HepG2 (cell line): ENCODE results near the gene KIF24. TPM values are rescaled to one million over a fixed set of nuclear protein-coding genes. Genes with fewer than 3 reads are reported as not detected.

Experiments
- ASH2L ChIP-seq: fragments of 300-600, 200-600 bp; sonication (generic); IDR thresholded peaks from 2 replicates; pipeline ENCODE4 v1.7.0; 2017; ENCODE audit warnings: low read depth, mild to moderate bottlenecking, moderate library complexity, mixed read lengths, low read length; ENCODE audit not compliant: insufficient read length
- HMGXB4 ChIP-seq, 2 experiments: sonication (generic) in 1 of 2; formaldehyde crosslinking in 1 of 2; IDR thresholded peaks; 2 replicates each; pipeline versions ENCODE4 v1.4.0 to v1.6.1; 2018 to 2020; ENCODE audit warnings: missing genetic modification reagents in 2 of 2, borderline replicate concordance in 1 of 2, low read depth in 1 of 2, mild to moderate bottlenecking in 1 of 2, missing biosample characterization in 1 of 2
- KDM1A ChIP-seq: IDR thresholded peaks from 2 replicates; pipeline ENCODE4 v1.6.1; 2016; ENCODE audit warnings: missing compliant biosample characterization
- KLF13 ChIP-seq: sonication (generic); formaldehyde crosslinking; IDR thresholded peaks from 2 replicates; pipeline ENCODE4 v1.4.0; 2020; ENCODE audit warnings: mild to moderate bottlenecking, missing genetic modification reagents
- MIER2 ChIP-seq: IDR thresholded peaks from 2 replicates; pipeline ENCODE4 v1.6.1; 2016; ENCODE audit warnings: missing biosample characterization, missing genetic modification reagents
- MYNN ChIP-seq: sonication (generic); formaldehyde crosslinking; IDR thresholded peaks from 2 replicates; pipeline ENCODE4 v1.4.0; 2020; ENCODE audit warnings: mild to moderate bottlenecking, low read depth, missing genetic modification reagents
- SETDB1 ChIP-seq: sonication (generic); formaldehyde crosslinking; IDR thresholded peaks from 2 replicates; pipeline ENCODE4 v1.5.1; 2020; ENCODE audit warnings: missing genetic modification reagents, mild to moderate bottlenecking, borderline replicate concordance
- THRA ChIP-seq: sonication (generic); formaldehyde crosslinking; IDR thresholded peaks from 2 replicates; pipeline ENCODE4 v1.4.0; 2020; ENCODE audit warnings: missing genetic modification reagents, borderline replicate concordance
- ZBTB10 ChIP-seq: sonication (generic); formaldehyde crosslinking; IDR thresholded peaks from 2 replicates; pipeline ENCODE4 v1.4.0; 2020; ENCODE audit warnings: missing genetic modification reagents, borderline replicate concordance
- ZBTB14 ChIP-seq: sonication (generic); formaldehyde crosslinking; IDR thresholded peaks from 2 replicates; pipeline ENCODE4 v1.4.0; 2020; ENCODE audit warnings: missing genetic modification reagents
- ZNF256 ChIP-seq: sonication (generic); formaldehyde crosslinking; conservative IDR thresholded peaks from 2 replicates; pipeline ENCODE4 v1.4.0; 2020; ENCODE audit warnings: missing genetic modification reagents
- ZNF275 ChIP-seq: sonication (generic); formaldehyde crosslinking; IDR thresholded peaks from 2 replicates; pipeline ENCODE4 v1.8.0; 2022; ENCODE audit warnings: missing genetic modification reagents, mild to moderate bottlenecking, inconsistent platforms, borderline replicate concordance
- ZNF484 ChIP-seq: sonication (generic); formaldehyde crosslinking; IDR thresholded peaks from 2 replicates; pipeline ENCODE4 v1.5.1; 2020; ENCODE audit warnings: mild to moderate bottlenecking, low read depth, missing genetic modification reagents, borderline replicate concordance
- ZNF569 ChIP-seq: sonication (generic); formaldehyde crosslinking; IDR thresholded peaks from 2 replicates; pipeline ENCODE4 v1.5.0; 2020; ENCODE audit warnings: mild to moderate bottlenecking, missing genetic modification reagents, moderate library complexity, borderline replicate concordance
- ZNF574 ChIP-seq: sonication (generic); formaldehyde crosslinking; IDR thresholded peaks from 2 replicates; pipeline ENCODE4 v1.4.0; 2020; ENCODE audit warnings: missing genetic modification reagents
- ZNF703 ChIP-seq: sonication (generic); formaldehyde crosslinking; IDR thresholded peaks from 2 replicates; pipeline ENCODE4 v1.5.1; 2020; ENCODE audit warnings: missing genetic modification reagents, mild to moderate bottlenecking, moderate library complexity, borderline replicate concordance
- ZNF709 ChIP-seq: sonication (generic); formaldehyde crosslinking; IDR thresholded peaks from 2 replicates; pipeline ENCODE4 v1.5.0; 2020; ENCODE audit warnings: mild to moderate bottlenecking, missing genetic modification reagents
- polyA plus RNA-seq, 8 experiments: library from polyadenylated mRNA; depleted of rRNA in 3 of 8; stranded (reverse) in 7 of 8; unstranded in 1 of 8; fragments of >200 nt; fragmentation: Illumina TruSeq in 4 of 8; extraction: Trizol in 4 of 8; gene quantifications; 2 replicates each; pipeline versions ENCODE4 v1.2.1 to v1.2.3, GENCODE V29; 2011 to 2016; ENCODE audit warnings: low read depth in 4 of 8, missing spikeins in 1 of 8, mixed read lengths in 1 of 8; ENCODE audit not compliant: insufficient read depth in 1 of 8
- total RNA-seq, 5 experiments: library from RNA; depleted of rRNA; stranded (reverse); fragments of >200 nt; fragmentation: Illumina TruSeq; extraction: Trizol; gene quantifications; 2 replicates each; pipeline ENCODE4 v1.2.3, GENCODE V29; 2016; ENCODE audit warnings: low read depth in 1 of 5

The KIF24 gene
- total and polyA plus RNA-seq, 2 of the 13 experiments (the other 11 are each of a cell fraction or from before 2014, with no cell fraction given): 1.1 to 3.0 TPM

- TF ChIP-seq ZBTB10 (CRISPR knock-in tag) (no peak), SETDB1 (no peak), THRA (CRISPR knock-in tag) (0 out of 2 replicates have a peak, but pooled peaks have one; percentile 10), ZBTB14 (no peak), HMGXB4 (CRISPR knock-in tag; IDR thresholded peaks at IDR 0.05; ENCODE audit: borderline replicate concordance in 1 of 2, low read depth in 1 of 2) (no peak), MIER2 (no peak), ZNF569 (no peak), KLF13 (CRISPR knock-in tag) (no peak), ZNF256 (CRISPR knock-in tag) (no peak), ZNF703 (CRISPR knock-in tag) (no peak), ZNF275 (CRISPR knock-in tag) (no peak), ZNF709 (CRISPR knock-in tag) (no peak), ZNF484 (CRISPR knock-in tag) (no peak), KDM1A (CRISPR knock-in tag) (no peak), ZNF574 (CRISPR knock-in tag) (no peak; the same call in 1 of the 2 replicates), ASH2L (peak; percentile 9), MYNN (CRISPR knock-in tag) (no peak)
Measured at GRCh38 chr9:34334337-34334824, 5.3 kb upstream of the KIF24 start (continued).
